Measurements from ENCODE around the gene HOXD4.

HOXD4 gene

GRCh38 chr2:176199902-176200301 is 48.6 kb downstream of the HOXD4 start:
- H3K4me3 ChIP-seq (ENCODE audit: low read length) = no peak overlapping the region
- TF ChIP-seq ZNF274 (IDR thresholded peaks at IDR 0.05; ENCODE audit: low read depth, low read length) = no peak

DNA sequence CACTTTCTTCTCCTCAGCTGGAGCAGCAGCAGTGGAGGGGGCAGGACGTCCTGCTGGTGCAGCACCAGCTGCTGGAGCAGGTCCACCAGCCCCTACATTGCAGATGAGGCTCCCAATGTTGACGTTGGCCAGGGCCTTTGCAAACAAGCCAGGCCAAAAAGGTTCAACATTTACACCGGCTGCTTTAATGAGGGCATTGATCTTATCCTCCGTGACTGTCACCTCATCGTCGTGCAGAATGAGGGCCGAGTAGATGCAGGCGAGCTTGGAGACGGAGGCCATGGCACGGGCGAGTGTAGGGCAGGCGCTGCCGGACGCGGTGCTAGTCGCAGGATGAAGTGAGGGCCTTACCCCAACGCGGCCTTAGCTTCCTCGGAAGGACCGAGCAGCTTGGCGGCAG is 49.6 kb downstream of the HOXD4 start:
- no peak overlapping the region for H3K4me3 ChIP-seq (ENCODE audit: low read length)
- TF ChIP-seq ZNF274 (IDR thresholded peaks at IDR 0.05; ENCODE audit: low read depth, low read length) = no peak

DNA sequence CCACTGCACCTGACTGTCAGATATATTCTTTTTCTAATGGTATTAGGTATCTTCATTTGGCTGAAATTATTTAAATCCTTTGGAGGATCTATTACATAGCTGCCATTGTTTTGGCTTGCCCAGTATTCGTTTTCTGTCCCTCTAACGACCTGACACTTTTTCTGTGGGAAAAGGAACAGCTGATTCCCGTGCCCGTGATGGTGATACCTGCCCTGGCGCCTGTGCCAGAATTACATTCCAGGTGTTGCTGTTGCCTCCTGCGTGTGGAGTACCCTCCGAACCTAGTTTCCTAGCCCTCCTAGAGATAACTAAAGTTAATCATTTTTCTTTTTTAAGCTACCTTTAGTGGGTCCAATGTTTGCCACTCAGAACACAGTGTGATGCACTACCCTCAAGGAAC is 51.1 kb downstream of the HOXD4 start:
- TF ChIP-seq ZNF274 (IDR thresholded peaks at IDR 0.05; ENCODE audit: low read depth, low read length) = no peak
- H3K4me3 ChIP-seq (ENCODE audit: low read length) = no peak overlapping the region

All from GM08714 (cell line).